HepG2 (cell line): ENCODE measurements around the gene RBM12. TPM values are rescaled to one million over a fixed set of nuclear protein-coding genes. Genes with fewer than 3 reads are reported as not detected.

Experiments
- DNMT1 ChIP-seq: sonication (generic); formaldehyde crosslinking; IDR thresholded peaks from 2 replicates; pipeline ENCODE4 v1.5.1; 2020; ENCODE audit warnings: mild to moderate bottlenecking, missing genetic modification reagents
- FOXA1 ChIP-seq, 2 experiments: fragments of 450-650 bp in 1 of 2; sonication (generic) in 1 of 2; formaldehyde crosslinking in 1 of 2; IDR thresholded peaks; 2 replicates each; pipeline versions ENCODE4 v1.4.0 to v1.6.1; 2016 to 2020; ENCODE audit warnings: missing genetic modification reagents in 1 of 2
- GATAD1 ChIP-seq: IDR thresholded peaks from 2 replicates; pipeline ENCODE4 v1.6.1; 2016; ENCODE audit warnings: missing genetic modification reagents, missing compliant biosample characterization
- HDAC1 ChIP-seq: sonication (generic); formaldehyde crosslinking; IDR thresholded peaks from 2 replicates; pipeline ENCODE4 v1.5.1; 2020; ENCODE audit warnings: mild to moderate bottlenecking, missing genetic modification reagents
- IKZF5 ChIP-seq: IDR thresholded peaks from 2 replicates; pipeline ENCODE4 v1.6.1; 2018; ENCODE audit warnings: missing genetic modification reagents, mild to moderate bottlenecking, missing compliant biosample characterization
- KDM4B ChIP-seq: sonication (generic); formaldehyde crosslinking; IDR thresholded peaks from 2 replicates; pipeline ENCODE4 v1.4.0; 2020; ENCODE audit warnings: missing genetic modification reagents
- MTF2 ChIP-seq: sonication (generic); formaldehyde crosslinking; IDR thresholded peaks from 2 replicates; pipeline ENCODE4 v1.5.0; 2020; ENCODE audit warnings: missing genetic modification reagents, borderline replicate concordance
- NAIF1 ChIP-seq: sonication (generic); formaldehyde crosslinking; IDR thresholded peaks from 2 replicates; pipeline ENCODE4 v1.5.0; 2020; ENCODE audit warnings: mild to moderate bottlenecking, missing genetic modification reagents, borderline replicate concordance
- RAD51 ChIP-seq: fragments of 450-650 bp; IDR thresholded peaks from 2 replicates; pipeline ENCODE4 v1.6.1; 2016; ENCODE audit warnings: borderline replicate concordance
- RNF2 ChIP-seq: fragments of 450-650 bp; conservative IDR thresholded peaks from 2 replicates; pipeline ENCODE4 v1.6.1; 2016; ENCODE audit warnings: low read depth
- SATB2 ChIP-seq: sonication (generic); formaldehyde crosslinking; IDR thresholded peaks from 2 replicates; pipeline ENCODE4 v1.5.0; 2020; ENCODE audit warnings: missing genetic modification reagents
- SOX5 ChIP-seq: IDR thresholded peaks from 2 replicates; pipeline ENCODE4 v1.6.1; 2016; ENCODE audit warnings: borderline replicate concordance
- SP1 ChIP-seq, 2 experiments: fragments of 450-650 bp in 1 of 2; sonication (generic) in 1 of 2; formaldehyde crosslinking in 1 of 2; IDR thresholded peaks; 2 replicates each; pipeline versions ENCODE4 v1.4.0 to v1.6.1; 2016 to 2020; ENCODE audit warnings: missing genetic modification reagents in 1 of 2
- SRF ChIP-seq: IDR thresholded peaks from 2 replicates; pipeline ENCODE4 v1.6.1; 2011; ENCODE audit warnings: mild to moderate bottlenecking, low read depth, low read length, moderate library complexity
- U2AF2 ChIP-seq: fragments of 200-400 bp; formaldehyde crosslinking; IDR thresholded peaks from 2 replicates; pipeline ENCODE4 v1.6.1; 2017; ENCODE audit warnings: low read depth, mild to moderate bottlenecking, low read length
- ZFYVE20 ChIP-seq: sonication (generic); formaldehyde crosslinking; IDR thresholded peaks from 2 replicates; pipeline ENCODE4 v1.8.0; 2023; ENCODE audit warnings: low read depth, mild to moderate bottlenecking, moderate library complexity, missing genetic modification reagents, borderline replicate concordance
- ZNF264 ChIP-seq: sonication (generic); formaldehyde crosslinking; IDR thresholded peaks from 2 replicates; pipeline ENCODE4 v1.4.0; 2020; ENCODE audit warnings: missing genetic modification reagents
- ZNF430 ChIP-seq: sonication (generic); formaldehyde crosslinking; IDR thresholded peaks from 2 replicates; pipeline ENCODE4 v1.9.0; 2021; ENCODE audit warnings: mild to moderate bottlenecking, missing genetic modification reagents
- ZNF512B ChIP-seq: sonication (generic); formaldehyde crosslinking; IDR thresholded peaks from 2 replicates; pipeline ENCODE4 v1.5.1; 2020; ENCODE audit warnings: missing genetic modification reagents, mild to moderate bottlenecking, borderline replicate concordance
- ZNF543 ChIP-seq: sonication (generic); formaldehyde crosslinking; IDR thresholded peaks from 2 replicates; pipeline ENCODE4 v1.4.0; 2020; ENCODE audit warnings: mild to moderate bottlenecking, missing genetic modification reagents
- ZNF629 ChIP-seq: sonication (generic); formaldehyde crosslinking; conservative IDR thresholded peaks from 2 replicates; pipeline ENCODE4 v1.5.0; 2020; ENCODE audit warnings: missing genetic modification reagents
- ZNF691 ChIP-seq: sonication (generic); formaldehyde crosslinking; IDR thresholded peaks from 2 replicates; pipeline ENCODE4 v1.4.0; 2020; ENCODE audit warnings: missing genetic modification reagents, low read depth, mild to moderate bottlenecking, borderline replicate concordance
- polyA plus RNA-seq, 8 experiments: library from polyadenylated mRNA; depleted of rRNA in 3 of 8; stranded (reverse) in 7 of 8; unstranded in 1 of 8; fragments of >200 nt; fragmentation: Illumina TruSeq in 4 of 8; extraction: Trizol in 4 of 8; gene quantifications; 2 replicates each; pipeline versions ENCODE4 v1.2.1 to v1.2.3, GENCODE V29; 2011 to 2016; ENCODE audit warnings: low read depth in 4 of 8, missing spikeins in 1 of 8, mixed read lengths in 1 of 8; ENCODE audit not compliant: insufficient read depth in 1 of 8
- total RNA-seq, 5 experiments: library from RNA; depleted of rRNA; stranded (reverse); fragments of >200 nt; fragmentation: Illumina TruSeq; extraction: Trizol; gene quantifications; 2 replicates each; pipeline ENCODE4 v1.2.3, GENCODE V29; 2016; ENCODE audit warnings: low read depth in 1 of 5
- TF ChIP-seq, protein P1 (sequence below): IDR thresholded peaks from 2 replicates; pipeline ENCODE4 v1.6.1; 2016; ENCODE audit warnings: control low read depth

Gene RBM12
- total and polyA plus RNA-seq, 2 of the 13 experiments (the other 11 are each of a cell fraction or from before 2014, with no cell fraction given) = 97.9 to 104 TPM

DNA sequence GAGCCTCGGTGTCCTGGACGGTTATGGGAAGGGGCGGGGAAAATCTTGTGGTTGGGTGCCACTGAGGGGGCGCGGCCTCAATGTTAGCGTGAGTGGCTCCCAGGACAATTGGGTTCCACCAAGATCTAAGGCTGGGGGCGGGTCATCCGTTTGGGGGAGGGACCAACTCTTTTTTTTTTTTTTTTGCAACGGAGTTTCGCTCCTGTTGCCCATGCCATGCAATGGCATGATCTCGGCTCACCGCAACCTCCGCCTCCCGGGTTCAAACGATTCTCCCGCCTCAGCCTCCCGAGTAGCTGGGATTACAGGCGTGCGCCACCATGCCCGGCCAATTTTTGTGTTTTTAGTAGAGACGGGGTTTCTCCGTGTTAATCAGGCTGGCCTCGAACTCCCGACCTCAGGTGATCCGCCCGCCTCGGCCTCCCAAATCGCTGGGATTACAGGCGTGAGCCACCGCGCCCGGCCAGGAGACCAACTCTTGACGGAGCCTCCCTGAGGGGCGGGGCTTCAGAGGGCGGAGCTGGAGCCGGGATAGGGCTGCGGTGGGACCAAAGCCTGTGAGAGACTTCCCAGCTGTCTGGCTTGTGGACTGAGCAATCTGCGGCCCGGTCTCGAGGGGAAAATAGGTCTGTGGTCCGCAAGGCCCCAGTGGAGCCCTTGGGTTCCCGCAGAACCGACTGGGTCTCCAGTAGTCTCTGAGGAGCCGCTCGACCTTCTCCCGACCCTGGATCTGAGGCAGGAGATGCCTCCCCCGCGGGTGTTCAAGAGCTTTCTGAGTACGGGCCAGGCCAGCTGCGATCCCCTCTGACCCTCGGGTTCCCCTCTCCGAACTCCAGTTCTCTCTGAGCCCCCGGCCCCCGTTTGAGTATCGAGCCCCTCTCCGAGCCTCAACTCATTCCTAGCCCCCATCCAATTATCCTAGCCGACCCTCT, 48.0 kb downstream of the RBM12 start (continued):
- peak; percentile 76; the same call in 1 of the 2 replicates for TF ChIP-seq ZNF543 (CRISPR knock-in tag)
- TF ChIP-seq ZNF512B = no peak
- peak; percentile 86 for TF ChIP-seq IKZF5 (CRISPR knock-in tag)
- TF ChIP-seq SRF = peak; percentile 87
- TF ChIP-seq, protein P1, sequence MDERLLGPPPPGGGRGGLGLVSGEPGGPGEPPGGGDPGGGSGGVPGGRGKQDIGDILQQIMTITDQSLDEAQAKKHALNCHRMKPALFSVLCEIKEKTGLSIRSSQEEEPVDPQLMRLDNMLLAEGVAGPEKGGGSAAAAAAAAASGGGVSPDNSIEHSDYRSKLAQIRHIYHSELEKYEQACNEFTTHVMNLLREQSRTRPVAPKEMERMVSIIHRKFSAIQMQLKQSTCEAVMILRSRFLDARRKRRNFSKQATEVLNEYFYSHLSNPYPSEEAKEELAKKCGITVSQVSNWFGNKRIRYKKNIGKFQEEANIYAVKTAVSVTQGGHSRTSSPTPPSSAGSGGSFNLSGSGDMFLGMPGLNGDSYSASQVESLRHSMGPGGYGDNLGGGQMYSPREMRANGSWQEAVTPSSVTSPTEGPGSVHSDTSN = 0 out of 2 replicates have a peak, but pooled peaks have one; percentile 26
- TF ChIP-seq ZNF264 (CRISPR knock-in tag) = peak; percentile 89
- TF ChIP-seq ZFYVE20 = no peak
- TF ChIP-seq SOX5 (CRISPR knock-in tag) = peak; percentile 57
- peak; percentile 78 for TF ChIP-seq ZNF691 (CRISPR knock-in tag)
- TF ChIP-seq RNF2 = 0 out of 2 replicates have a peak, but pooled peaks have one; percentile 33
- peak; percentile 74 for TF ChIP-seq HDAC1 (CRISPR knock-in tag)
- 0 out of 2 replicates have a peak, but pooled peaks have one; percentile 42 for TF ChIP-seq U2AF2
- no peak; the same call in 1 of the 2 replicates for TF ChIP-seq GATAD1 (CRISPR knock-in tag)
- peak; percentile 54 for TF ChIP-seq ZNF629 (CRISPR knock-in tag)
- peak; percentile 53 for TF ChIP-seq ZNF430 (CRISPR knock-in tag)
- peak; percentile 48; the same call in 1 of the 2 replicates for TF ChIP-seq SP1 (IDR thresholded peaks at IDR 0.05)
- peak; percentile 82 for TF ChIP-seq SP1 (CRISPR knock-in tag; IDR thresholded peaks at IDR 0.05)
- TF ChIP-seq FOXA1 (IDR thresholded peaks at IDR 0.05) = no peak
- peak; percentile 30; the same call in 1 of the 2 replicates for TF ChIP-seq FOXA1 (CRISPR knock-in tag; IDR thresholded peaks at IDR 0.05)
- peak; percentile 78 for TF ChIP-seq DNMT1
- TF ChIP-seq KDM4B (CRISPR knock-in tag) = no peak
- TF ChIP-seq SATB2 (CRISPR knock-in tag) = 0 out of 2 replicates have a peak, but pooled peaks have one; percentile 56
- no peak for TF ChIP-seq MTF2 (CRISPR knock-in tag)
- TF ChIP-seq RAD51 = no peak
- no peak for TF ChIP-seq NAIF1
